ENCODE data around the gene SMIM14.

DNA sequence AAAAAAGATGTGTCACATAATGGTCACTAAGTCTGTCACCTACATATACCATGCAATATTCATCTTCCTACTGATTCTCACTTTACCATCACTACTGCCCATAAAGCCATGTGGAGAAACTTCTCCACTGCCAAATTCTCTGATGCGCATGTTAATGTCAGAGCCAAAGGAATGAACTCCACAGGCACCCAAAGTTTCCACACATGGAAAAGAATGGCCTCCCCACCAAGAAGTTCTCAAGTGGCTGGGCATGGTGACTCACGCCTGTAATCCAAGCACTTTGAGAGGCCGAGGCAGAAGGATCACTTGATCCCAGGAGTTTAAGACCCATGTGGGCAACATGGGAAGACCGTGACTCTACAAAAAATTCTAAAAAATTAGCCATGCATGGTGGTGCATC is 67.6 kb downstream of the SMIM14 start:
- TF ChIP-seq POLR2A (IDR thresholded peaks at IDR 0.05; ENCODE audit: low read length) (no peak), GATA1 (IDR thresholded peaks at IDR 0.05; ENCODE audit: low read depth, low read length) (no peak)
